ENCODE results near the gene MYL7.

The MYL7 gene

DNA sequence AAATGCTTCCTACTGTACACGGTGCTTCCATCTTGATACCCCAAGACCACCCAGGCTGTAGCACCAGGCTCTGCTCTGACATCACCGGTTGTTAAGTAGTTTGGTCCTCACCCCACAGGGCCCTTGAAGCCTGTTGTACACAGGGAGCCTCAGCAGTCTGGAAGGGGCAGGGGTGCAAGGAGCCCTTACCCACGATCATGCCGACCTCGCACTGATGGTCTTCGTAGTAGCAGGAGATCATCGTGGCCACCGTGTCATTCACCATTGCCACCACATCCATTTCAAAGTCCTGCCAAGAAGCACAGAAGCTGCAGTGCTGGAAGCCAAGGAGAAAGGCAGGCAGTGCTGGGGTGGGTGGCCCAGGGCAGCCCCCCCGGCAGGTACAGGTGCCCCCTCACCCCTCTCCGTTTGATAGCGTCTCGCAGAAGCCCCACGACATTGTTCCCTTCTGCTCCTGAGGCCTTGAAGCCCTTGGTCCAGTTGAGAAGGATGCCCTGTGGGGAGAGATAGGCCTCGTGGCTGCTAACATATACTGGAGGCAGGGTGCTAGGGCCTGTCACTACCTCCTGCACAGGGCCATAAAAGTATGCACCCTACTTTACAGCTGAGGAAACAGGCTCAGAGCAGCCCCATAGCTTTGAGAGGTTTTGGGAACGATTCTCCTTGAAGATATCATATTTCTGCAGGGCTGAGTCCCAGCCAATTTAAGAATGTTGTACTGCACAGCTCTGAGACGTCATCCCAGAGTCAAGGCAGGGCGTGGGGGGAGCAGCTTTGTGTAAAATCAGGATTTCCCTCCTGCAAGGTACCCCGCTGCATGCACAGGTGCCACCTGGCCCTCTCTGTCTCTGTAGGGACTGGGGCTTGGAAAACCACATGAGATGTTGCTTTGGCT lies 8.7 kb upstream of the MYL7 start:
- DNase-seq: peak; percentile 50

DNA sequence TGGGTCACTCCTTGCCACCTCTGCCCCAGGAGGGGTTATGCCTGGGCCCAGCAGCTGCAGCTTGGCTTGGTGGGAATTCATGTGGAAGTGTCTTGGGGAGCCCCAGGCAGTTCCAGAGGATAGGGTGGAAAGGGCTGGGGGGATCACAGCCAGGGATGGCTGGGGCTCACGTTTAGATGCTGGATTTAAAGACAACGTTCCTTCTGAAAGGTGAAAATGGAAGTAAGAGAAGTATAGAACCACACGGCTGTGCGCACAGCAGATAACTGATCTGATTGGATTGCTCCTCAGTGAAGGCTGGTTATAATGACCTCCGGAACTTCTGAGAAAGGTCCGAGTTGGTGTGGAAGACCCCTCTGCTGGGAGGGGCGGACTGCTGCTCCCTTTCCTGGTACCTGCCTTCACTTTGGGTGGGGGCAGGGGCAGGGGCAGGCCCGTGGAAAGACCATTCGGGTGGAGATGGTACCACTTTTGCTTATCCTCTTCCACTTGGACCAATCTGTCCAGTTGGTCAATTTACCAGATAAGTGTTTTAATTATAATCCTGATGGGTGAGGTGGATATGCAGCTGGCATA lies 7.9 kb upstream of the MYL7 start:
- peak; percentile 38 for DNase-seq

DNA sequence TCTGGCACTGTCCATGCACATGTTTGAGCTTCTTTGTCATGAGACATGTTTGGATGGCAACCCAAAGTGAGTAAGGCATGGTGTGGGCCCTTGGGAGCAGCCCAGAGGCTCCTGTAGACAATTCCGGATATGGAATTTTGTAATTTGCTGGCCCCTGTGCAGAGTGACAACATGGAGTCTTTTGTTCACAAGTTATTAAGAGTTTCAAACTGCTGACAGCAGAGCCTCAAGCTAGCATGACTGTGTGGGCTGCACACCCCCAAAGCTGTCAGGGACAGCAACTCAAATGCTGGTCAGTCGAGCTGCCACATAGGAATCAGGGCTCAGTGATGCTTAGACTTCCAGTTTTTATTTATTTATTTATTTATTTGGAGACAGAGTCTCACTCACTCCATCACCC lies 7.0 kb upstream of the MYL7 start:
- DNase-seq: peak; percentile 40

DNA sequence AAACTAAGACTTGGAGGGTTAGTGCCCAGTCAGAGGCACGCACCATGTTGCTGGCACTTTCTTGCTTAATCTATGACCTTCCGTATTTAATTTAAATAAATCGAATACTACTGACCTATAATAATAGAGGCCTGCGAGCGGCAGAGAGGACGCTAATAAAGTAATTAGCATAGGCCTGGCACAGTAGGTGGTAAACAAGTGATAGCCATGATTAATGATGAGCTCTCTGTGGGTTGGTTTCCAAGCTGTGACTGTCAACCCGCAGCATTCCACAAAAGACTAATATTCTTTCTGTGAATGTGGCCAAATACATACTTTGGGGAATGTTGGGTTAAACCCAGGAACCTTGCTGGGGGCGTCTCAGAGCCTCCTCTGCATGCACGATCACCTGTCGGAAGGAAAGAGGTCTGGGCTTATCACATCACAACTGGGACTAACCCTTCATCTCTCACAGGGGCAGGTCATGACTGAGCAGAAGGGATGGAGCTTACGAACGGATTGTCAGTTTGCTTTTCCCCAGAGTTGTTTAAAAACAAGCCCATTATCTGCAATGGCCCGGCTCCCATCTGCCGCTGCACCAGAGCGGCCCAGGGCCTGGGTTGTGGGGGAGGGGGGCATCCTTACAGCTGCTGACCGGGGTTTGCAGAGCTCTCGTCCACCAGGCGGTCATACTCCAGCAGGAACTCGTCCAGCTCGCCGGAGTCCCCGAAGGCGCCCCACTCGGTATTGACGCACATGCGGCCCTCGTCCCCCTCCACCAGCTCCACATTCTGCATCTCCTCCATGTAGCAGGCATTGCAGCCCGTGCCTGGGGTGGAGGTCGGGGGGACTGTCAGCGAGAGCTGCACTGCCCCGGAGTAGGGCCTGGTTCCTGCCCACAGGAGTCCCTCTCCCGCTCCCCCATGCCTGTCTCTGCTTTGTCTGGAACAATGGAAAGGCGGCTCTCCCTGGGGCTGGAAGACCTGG lies 6.2 kb upstream of the MYL7 start:
- peak; percentile 53 for DNase-seq

DNA sequence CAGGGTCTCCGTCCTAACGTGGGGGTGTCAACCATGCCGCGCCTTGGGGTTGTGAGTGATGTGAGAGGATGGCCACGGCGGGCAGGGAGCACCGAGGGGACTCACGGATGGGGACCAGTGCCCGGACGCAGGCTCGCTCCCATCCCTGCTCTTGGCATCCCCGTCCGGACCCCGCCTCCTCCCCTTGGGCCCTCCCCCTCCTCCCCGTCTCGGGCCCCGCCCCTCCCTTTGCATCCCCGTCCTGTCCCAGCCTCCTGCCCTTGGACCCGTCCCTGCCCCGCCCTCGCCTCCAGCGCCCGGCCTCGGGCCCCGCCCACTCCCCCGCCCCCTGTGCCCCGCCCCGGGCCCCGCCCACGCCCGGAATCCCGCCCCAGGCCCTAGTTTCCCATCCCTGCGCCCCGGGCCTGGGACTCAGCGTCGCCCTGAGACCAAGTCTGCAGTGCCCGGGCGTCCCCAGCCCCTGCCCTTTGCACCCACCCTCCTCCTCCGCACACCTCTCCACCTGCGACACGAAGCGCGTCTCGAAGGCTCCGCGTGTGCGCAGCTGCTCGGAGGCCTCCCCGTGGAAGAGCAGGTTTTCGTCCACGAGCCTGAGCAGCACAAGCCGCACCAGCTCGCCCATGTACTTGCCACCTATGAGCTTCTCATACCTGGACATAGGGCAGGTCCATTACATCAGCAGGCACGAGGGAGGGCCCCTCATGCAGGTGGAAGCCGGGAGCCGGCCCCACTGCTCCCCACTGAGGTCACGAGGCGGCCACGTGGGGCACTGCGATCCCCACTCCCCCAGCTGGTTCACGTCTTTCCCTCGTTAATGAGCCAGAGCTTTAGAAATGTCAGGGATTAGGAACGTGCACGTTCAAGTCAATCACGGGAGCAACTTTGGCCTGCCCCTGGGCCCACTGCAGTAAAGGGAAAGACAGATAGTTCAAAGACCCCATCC lies 5.1 kb upstream of the MYL7 start:
- DNase-seq: no peak

DNA sequence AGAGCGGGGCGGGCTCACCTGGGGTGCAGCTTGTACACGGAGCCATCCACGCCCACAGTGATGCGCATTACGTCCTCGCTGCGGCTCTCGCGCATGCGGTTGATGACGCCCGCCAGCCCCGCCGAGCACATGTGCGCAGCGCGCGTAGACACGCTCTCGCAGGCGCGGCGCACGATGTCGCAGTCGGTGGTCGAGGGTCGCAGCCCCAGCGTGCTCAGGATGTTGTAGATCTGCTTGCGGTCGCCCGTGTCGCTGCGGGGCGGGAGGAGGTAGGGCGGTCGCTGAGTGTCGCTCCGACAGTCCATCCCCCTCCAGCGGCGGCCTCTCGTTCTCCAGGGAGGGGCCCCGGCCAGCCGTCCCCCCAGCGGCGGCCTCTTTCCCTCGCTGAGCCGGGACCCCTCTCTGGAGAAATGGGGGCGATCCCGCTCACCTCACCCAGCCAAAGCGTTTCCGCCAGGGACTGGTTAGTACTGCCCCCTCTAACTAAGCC lies 4.4 kb upstream of the MYL7 start:
- DNase-seq: peak; percentile 83

DNA sequence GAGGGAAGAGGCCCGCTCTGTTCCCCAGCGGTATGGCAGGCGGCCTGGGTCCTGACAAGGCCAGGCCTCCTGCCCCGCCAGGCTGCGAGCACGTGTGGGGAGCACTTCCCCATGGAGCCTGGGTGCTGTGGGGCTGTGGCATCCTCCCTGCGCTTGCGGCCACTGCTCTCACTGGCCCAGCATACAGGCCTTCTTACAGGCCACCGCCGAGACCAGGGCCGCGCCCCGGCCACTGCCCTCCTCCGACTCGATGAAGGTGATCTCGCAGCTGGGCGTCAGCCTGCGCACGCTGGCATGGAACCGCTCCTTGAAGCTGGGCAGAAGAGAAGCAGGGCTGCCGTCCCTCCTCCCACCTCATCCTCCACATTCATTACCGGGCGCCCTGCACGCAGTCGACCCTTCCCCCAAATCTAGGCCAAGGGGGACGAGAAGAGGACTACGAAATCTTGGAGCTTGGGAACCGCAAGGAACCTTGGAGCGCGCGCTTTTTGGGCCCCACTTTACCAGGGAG lies 3.9 kb upstream of the MYL7 start:
- no peak for DNase-seq

DNA sequence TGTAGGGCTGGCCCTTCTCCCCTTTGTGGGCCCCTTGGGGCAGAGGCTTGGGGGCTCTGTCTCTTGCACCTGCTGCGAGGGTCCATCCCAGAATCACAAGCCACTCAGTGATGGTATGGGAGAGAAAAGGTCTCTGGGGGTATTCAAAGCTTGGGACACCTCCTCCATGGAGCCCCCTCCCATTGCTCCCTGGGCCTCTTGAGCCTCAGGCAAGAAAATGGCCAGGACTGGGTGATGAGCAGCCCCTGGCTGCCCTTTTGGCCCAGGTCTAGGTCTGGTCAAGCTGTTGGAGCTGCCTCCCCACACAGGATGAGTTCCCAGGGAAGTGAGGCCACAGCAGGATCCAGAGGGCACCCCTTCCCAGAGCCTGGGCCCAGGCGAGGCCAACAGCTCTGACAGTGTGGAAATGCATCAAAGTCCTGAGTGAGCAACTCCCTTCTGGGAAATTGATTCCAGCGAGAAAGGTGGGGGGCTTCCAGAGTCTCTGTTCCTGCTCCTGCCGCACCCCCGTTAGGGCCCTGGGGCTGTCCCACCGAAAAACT lies 3.4 kb upstream of the MYL7 start:
- DNase-seq: no peak

DNA sequence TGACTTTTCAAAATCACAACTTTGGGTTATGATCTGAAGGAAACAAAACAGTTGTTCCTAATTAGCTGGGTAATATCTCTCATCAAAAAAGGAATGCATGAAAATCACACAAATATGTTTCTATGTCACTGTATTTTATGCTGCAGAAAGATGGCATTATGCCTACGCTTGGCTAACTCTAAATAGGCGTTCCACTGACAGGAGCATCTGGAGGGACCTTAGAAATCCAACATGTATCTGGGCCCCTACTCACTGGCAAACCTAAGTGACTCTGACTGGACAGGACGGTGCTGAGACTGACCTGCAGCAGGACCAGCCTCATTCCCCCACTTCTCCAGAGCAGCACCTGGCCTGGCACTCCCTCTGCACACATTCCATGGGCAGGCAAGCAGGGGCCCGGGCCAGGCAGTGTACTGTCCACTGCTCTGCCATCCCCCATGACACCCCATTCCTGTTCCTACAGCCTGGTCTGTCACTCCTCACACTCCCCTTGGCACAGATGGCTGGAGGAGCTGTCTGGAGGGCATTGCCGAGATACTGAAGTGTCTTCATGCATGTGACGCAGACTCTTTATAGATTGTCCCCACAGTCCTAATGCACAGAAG lies 2.6 kb upstream of the MYL7 start:
- no peak for DNase-seq

DNA sequence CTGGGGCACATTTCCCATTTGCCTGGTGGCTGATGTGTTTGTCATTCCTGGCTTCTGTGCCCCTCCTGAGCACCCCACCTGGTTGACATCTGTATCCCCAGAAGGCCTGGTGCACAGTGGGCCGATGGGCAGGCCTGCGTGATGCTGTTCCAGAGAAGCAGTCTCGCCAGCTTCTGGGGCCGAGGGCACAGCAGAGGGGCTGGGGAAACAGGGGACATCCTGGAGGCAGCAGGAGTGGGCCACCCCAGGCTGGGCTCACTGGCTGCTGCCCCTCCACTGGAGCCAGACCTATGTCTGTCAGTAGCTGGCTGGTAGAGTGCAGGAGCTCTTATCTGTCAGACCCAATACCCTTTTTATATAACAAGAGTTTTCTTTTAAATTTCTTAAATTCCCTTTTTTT lies 896 bp upstream of the MYL7 start:
- DNase-seq: no peak

DNA sequence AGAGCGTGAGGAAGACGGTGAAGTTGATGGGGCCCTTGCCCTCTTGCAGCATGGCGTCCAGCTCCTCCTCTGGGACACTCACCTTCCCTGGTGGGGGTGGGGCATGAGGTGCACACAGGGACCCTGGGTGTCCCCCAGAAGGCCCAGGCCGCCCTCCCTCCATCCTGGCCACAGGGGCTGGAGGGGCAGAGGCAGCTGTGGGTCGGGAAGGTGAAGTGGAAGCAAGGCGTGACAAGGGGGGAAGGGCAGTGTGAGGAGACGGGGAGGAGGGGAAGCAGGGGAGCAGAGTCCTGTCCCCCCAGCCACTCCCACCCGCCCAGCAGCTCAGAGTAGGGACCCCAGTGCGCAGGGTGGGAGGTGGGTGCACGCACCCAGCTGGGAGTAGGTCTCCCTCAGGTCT lies 791 bp downstream of the MYL7 start:
- no peak for DNase-seq

DNA sequence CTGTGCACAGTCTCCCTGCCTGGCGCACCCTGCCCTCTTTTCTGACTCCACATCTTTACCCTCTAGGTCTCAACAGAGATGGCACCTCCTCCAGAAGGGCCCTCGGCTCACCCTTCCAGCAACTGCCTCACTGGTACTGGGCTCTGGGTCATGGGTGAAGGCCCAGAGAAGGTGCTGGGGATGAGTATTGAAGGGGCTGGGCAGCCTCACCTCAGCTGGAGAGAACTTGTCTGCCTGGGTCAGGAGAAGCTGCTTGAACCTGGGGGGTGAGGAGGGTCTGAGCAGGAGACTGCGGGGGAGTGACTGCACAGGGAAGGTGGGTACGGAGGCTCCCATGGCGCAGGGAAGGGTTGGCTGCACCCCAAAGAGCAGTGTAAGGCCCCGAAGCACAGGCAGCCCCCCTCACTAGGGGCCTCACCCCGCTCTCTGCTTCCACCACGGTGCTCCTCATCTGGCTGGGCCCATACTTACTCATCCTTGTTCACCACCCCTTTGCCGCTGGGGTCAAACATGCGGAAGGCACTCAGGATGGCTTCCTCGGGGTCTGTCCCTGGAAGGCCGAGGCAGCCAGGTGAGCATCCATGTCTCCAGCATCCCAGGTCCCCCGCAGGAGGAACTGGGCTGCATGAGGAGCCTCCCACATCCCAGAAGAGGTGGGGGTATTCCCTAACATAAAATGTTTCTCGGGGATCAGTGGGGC lies 1.7 kb downstream of the MYL7 start:
- no peak for DNase-seq

DNA sequence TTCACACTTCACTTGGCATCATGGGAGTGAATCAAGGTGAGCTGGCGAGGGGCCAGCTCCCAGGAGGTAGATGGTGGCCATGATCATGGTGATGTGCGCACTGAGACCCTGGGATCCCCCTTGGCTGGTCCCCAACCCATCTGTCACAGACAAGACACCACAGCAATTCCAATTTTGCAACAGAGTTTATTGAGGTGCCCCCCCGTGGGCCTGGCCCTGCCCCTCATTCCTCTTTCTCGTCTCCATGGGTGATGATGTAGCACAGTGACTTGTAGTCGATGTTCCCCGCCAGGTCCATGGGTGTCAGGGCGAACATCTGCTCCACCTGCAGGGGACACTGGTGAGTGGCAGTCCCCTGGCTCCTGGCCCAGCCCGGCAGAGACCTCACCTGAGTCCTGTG lies 2.4 kb downstream of the MYL7 start:
- no peak for DNase-seq

DNA sequence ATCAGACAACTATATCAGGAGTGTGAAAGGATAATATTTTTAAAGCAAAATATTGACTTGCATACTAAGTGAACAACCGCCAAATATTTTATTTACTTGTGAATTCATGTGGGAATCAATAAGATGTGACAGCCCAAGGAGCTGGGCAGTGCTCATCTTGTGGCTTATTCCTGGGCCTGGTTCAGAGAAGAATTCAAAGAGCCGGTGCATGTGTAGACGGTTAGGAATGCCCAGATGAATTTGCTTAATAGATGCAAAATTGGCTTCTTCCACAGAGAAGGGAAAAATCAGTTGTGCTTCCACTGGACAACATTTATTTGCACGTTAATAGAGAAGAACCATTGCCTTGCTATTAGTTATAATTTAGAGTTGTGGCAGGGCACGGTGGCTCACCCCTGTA lies 4.4 kb downstream of the MYL7 start:
- no peak for DNase-seq

DNA sequence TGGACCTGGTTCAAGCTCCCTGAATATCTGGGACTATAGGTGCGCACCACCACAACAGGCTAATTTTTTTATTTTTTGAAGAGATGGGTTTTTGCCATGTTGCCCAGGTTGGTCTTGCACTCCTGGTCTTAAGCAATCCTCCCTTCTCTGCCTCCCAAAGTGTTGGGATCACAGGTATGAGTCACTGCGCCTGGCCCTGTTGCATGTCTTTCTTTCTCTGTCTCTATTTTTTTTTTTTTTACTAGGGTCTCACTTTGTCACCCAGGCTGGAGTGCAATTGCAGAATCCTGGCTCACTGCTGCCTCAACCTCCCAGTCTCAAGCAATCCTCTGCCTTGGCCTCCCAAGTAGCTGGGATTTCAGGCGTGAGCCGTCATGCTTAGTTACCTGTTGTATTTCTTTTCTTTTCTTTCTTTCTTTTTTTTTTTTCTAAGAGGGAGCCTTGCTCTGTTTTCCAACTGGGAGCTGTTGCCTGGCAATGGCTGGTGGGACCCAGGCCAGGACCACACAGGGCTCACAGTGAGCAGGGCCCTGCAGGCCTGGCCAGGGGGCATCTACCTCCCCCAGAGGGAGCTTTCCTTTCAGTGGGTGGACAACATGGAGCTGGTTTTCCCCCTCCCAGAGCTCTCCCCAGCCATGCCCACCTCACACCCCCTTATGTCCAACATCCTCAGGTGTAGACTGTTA lies 6.0 kb downstream of the MYL7 start:
- DNase-seq: no peak

DNA sequence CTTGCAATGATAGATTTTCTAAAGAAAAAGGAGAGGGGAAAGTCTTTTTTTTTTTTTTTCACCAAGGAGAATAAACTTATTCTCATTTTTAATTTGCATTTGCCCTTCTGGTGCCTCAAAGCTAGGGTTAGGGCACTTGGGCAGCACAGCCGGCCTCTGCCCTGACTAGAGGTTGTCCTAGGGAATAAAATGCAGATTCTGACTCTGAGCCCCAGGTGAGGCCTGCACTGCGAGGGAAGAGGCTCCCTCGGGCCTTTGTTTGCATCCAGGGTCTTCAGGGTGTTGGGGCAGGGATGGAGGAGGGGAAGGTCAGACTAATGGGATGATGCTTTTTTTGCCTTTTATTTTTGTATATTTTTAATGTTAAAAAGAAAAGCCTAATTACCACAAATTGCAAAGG lies 7.8 kb downstream of the MYL7 start:
- DNase-seq: no peak

DNA sequence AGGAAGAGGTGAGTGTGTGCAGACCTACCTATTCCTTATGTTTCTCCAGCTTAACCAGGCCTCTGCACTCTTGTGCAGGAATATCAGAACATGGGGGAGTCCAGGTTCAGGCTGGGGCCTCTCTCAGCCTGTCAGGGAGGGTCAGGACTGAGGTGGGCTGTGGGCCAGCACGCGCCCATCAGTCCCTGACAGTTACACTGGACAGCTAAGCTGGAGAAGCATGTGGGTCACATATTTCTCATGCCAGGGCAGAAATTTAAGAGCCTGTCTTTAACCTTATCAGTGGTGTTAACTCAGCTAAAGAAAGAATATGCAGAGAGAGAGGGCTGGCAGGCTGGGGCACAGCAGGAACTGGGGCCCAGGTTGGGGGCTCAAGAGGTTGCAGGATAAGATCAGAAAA lies 9.1 kb downstream of the MYL7 start:
- no peak for DNase-seq

DNA sequence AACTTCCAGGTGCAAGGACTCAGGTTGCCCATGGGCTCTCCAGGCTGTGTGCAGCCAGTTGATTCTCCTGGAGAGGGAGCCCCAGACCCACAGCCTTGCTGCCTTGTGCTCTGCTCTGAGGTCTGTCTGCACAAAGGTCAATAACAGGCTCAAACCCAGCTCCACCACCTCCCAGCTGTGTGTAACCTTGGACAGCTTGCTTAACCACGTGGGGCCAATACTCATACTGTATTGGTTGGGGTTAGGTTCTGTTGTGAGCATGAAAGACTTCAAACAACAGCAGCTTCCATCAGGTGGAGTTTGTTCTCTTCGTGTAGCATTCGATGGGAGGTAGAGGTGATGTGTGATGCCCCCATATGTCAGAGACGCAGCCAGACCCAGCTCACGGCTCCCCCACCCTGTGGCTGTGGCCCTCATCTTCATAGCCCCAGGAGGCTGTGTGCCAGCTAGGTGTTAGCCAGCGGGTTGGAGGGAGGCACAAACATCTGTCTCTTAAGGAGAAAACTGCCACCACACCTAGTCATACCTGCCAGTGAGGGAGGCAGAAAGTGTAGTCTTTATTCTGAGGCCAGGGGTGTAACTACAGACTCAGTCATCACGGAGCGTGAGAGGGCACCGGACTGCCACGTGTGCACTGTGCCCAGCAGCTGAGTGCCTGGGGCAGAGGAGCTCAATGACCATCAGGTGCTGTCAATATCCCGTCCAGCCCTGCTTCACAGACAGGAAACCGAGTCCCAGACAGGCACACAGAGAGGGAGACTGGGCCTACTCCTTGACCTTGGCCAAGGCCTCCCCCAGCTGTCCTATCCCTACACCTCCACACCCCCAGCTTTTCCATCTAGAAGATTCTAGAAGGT lies 9.7 kb downstream of the MYL7 start:
- DNase-seq: no peak

Data from activated CD8-positive, alpha-beta memory T cell treated with anti-CD3 and anti-CD28 coated beads for 24 hours (primary cell).